NCI-H69 (cell line): ENCODE data around the gene WDR37.
"Not testable (repeated sequence)": the region's sequence is repeated elsewhere in the genome, so short reads cannot be mapped to it uniquely, and the experiment has no call there.

Experiments
- DNase-seq: peaks from one replicate; lab custom pipeline; 2025; lab: John Stamatoyannopoulos, UW

The WDR37 gene

DNA sequence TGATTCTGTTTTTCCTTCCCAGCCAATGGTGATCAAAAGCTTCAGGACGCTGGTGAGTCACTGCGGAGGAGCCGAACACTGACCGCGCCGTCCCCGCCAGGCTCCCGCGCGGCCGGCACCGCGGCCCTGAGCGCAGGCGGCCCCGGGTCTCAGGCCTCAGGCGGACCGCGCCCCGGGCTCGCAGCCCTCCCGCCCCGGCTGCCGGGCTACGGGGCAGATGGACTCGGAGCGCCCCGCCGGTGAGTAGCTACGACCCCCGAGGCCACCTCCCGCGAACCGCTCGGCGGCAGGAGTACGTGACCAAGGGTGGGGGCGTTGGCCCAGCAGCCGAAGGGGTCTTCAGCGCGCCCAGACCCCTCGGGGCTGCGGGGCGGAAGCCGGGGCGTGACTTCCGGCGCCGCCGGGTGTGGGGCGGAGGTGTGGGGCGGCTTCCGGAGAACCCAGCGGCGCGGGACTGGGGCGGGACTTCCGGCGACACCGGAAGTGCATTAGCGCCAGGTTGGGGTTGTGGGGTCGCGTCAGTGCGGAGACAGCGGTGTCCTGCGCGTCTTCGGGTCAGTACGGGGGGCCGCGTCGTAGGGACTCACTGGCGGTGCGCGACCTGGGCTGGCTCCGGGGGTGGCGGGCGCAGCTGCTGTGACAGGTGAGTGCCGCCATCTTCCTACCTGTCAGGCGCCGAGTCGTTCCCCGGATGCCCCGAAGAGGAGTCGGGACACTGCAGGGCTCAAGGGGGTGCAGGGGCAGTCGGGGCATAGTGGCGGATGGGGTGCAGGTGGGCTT lies at the start of gene WDR37:
TSS of gene WDR37 (plus strand) at position 60 of the 780 bp plus-strand sequence. CDS start 15,771 bp downstream, outside the sequence.
- DNase-seq: peak; percentile 81

DNA sequence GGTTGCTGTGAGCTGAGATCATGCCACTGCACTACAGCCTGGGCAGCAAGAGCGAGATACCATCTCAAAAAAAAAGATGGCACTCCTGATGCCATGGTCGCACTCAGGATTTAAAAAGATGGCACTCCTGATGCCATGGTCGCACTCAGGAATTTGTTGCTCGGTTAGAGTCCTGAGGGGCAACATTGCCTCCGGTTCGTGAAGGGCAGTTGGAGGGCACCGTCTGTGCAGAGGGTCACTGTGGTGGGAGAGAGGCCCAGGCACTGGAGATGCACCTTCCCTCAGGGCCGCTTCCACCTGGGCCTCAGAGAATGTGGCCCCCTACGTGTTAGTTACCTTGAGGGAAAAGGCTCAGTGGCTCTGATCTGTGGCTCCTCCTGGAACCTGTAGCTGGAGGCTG lies 49.6 kb upstream of the WDR37 start:
- no peak for DNase-seq

- DNase-seq: no peak
Observed at GRCh38 chr10:1007583-1007982, 48.6 kb upstream of the WDR37 start.

DNA sequence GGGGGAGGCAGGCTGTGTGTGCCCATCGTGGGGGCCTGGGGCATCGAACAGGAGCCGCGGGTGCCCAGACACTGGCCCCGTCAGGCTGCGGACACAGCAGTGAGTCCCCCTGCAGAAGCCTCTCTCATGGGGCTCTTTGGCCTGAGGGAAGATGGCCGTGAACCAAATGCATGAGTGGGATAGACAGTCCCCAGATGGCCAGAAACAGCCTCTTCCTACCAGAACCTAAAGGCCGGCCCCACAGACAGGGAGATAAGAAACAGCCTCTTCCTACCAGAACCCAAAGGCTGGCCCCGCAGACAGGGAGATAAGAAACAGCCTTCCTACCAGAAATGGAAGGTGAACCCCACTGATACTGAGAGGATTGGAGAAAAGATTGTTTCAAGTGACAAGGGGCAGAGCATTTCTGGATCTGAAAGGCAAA lies 47.1 kb upstream of the WDR37 start:
- no peak for DNase-seq

- DNase-seq: not testable (repeated sequence)
Observed at GRCh38 chr10:1009947-1010346, 46.2 kb upstream of the WDR37 start.

DNA sequence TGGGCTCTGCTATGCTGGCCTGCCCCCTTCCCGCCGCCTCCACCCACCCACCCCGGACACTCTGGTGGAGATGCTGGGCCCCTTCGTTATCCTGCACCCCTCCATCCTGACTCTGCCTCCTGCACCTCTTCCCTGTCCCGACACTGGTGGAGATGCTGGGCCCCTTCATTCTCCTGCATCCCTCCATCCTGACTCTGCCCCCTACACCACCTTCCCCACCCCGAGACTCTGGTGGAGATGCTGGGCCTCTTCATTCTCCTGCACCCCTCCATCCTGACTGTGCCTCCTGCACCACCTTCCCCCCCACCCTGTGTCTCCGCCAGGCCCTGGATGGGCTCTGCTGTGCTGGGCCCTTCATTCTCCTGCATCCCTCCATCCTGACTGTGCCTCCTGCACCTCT lies 45.5 kb upstream of the WDR37 start:
- DNase-seq: no peak

DNA sequence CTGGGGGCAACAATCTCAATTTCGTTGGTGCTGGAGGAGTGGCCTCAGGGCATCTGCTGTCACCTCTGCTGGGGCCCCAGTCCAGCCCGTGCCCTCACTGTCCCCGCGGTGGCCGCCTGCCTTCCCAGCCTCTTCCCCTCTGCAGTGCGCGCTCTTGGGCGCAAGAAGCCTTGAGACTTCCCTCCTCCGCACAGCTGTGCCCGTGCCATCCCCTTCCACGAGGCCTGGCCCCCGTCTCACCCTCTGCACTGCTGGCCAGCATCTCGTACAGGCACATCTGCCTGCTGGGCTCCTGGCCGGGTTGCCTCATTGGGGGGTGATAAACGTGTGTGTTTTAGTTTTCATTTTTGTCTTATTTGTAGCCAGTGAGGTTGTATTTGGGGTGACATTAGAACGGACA lies 44.5 kb upstream of the WDR37 start:
- DNase-seq: no peak

GRCh38 chr10:1015688-1016087 lies 40.5 kb upstream of the WDR37 start:
- no peak for DNase-seq

DNA sequence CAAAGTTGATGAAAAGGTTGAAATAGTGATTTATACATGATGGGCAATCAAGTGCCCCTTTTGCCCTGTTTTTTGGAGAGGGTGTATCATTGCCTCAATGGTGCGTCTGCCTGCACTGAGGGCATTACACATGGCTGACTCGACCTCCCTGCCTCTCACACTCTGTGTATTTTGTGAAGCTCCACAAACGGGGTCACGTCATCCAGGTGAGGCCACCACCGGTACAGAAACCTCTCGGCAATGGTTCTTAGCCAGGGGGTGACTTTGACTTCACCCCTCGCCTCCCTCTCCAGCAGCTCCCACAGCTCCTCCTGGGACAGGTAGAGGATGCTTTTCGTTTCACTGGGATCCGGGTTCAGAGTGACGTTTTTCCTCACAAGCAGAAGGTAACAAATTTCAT lies 36.8 kb upstream of the WDR37 start:
- DNase-seq: no peak

DNA sequence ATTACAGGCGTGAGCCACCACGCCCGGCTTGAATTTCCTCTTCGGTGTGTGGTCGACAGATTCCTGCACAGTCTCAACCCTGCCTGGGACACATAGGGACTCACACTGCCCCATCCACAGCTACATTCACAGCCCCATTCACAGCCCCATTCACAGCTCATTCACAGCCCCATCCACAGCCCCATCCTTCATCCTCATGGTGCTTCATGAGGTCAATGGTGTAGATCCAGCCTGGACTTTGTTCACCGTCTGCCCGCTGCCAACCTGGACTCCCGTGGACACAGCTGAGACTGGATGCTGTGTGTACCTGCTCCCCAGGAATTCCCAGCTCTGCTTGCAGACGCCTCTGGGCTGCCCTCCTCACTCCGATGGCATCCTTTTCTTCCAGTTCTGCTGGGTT lies 35.7 kb upstream of the WDR37 start:
- DNase-seq: no peak

- no peak for DNase-seq
Observed at GRCh38 chr10:1020958-1021357, 35.2 kb upstream of the WDR37 start.

DNA sequence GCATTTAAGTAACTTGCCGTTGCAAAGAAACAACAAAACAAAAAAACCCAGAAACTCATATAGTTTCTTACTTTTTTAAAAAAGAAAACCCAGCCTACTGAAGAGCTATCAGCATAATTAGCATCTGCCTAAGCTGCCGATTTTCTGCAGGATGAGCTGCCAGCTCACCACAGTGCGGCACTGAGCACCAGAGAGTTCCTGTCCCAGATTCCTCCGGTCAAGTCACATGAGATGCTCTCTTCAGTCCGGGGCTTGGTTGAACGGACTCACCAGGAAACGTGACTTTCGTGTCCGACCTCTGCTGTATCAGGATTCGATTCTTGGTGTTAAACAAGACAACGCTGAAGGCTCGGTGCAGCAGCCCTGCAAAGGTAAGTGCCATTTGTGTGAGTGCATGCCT lies 33.8 kb upstream of the WDR37 start:
- no peak for DNase-seq

- DNase-seq: no peak
Observed at GRCh38 chr10:1024103-1024502, 32.1 kb upstream of the WDR37 start.

- DNase-seq: no peak
Observed at GRCh38 chr10:1025683-1026082, 30.5 kb upstream of the WDR37 start, which contains the start of gene IDI2. Gene IDI2 (minus strand): TSS chr10:1025859. CDS start chr10:1024723, 1,136 bp downstream.

DNA sequence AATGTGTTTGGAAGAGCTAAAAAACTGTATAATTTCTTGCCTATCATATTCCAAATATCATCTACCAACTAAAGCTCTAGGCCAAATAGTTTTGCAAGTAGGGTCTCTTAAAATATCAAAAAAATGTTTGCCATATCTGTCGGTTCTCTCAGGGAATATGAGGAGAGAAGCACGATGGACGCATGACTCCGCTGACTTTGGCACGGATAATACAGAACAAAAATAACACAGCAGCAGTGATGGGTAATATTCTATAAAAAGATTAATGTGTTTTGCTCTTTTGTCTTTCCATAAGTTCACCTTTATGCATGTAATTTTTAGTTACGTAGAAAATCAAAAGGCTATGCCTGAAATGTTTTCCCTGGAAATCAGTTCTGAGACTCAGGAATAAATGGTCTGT lies 29.6 kb upstream of the WDR37 start:
- no peak for DNase-seq

DNA sequence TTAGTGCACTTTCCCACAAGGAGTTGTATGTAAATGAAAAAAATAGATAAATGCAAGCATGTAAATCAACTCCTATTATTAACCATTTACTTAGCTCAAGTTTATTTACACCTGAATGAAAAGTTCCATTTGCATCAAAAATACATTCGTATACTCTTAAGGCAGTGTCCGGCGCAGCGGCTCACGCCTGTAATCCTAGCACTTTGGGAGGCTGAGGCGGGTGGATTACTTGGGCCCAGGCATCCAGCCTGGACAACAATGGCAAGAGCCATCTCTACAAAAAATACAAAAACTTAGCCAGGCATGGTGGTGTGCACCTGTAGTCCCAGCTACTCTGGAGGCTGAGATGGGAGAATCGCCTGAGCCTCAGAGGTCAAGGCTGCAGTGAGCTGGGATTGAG lies 26.3 kb upstream of the WDR37 start:
- no peak for DNase-seq

DNA sequence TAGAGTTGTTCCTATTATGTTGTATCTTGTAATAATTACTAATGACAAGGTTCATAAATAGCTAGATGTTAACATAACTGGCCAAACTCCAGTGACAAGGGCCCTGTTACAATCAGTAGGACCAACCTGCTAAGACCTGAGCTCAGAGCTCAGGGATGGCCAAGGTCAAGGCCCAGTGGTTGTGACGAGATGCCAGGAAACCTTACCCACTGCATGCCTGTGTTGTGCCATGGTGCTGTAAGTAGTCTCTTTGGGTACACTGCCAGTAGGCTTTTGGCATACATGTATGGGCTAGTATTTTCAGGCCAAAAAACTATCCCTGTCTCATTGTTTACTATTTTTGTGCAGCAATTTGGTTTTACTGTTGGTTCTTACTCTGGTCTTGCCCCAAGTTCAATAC lies 22.6 kb upstream of the WDR37 start:
- DNase-seq: no peak

DNA sequence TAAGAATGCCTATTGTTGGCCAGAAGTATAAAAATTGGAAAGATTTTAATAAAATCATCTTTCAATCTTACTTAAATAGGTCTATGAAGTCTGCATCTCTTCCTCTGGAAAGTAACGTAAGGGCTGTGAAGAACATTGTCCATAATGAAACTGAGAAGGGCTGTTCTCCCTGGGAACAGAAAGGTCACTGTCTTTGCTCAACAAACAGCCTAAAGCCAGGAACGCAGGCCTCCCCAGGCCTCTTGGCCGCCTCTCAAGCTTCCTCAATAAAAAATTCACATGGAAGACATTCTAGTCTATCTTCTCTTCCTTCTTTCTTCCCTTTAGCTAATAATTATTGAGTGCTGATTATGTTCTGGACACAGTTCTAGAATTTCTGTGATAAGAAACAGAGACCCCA lies 21.4 kb upstream of the WDR37 start:
- no peak for DNase-seq

GRCh38 chr10:1035201-1035600 lies 21.0 kb upstream of the WDR37 start:
- no peak for DNase-seq

- no peak for DNase-seq
Observed at GRCh38 chr10:1036341-1036791, 19.8 kb upstream of the WDR37 start.

DNA sequence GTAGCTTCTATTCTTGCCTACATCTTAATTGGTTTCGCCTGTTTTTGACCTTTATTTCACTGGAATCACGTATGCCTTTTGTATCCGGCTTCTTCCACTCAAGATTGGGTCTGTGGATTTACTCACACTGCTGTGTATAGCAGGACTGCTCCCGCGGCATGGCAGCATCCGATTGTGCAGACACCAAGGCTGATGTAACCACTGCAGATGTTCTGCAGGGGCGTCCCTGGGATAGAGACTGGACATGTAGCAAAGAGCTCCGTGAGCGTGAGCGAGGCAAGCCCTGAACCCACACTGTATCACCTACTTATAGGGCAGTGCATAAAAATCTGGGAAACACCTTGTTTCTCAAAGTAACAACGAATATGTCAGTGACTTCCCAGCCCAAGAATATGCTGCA lies 19.1 kb upstream of the WDR37 start:
- no peak for DNase-seq

- DNase-seq: not testable (repeated sequence)
Observed at GRCh38 chr10:1038769-1039168, 17.4 kb upstream of the WDR37 start.

DNA sequence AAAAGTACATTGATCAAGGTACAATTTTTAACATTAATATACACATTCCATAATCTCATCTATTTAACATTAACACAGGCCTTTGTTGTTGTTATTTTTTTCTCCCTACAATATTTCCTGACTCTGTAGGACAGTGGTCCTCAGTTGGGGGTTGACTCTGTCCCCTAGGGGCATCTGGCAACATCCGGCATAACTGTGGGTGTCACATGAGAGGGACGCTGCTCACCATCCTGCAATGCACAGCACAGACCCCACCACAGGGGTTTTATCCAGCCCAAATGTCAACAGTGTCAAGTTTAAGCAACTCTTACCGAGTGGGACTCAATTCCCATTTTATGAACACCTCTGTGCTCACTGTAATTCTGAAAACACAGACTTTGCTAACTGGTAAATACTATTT lies 16.1 kb upstream of the WDR37 start:
- no peak for DNase-seq

DNA sequence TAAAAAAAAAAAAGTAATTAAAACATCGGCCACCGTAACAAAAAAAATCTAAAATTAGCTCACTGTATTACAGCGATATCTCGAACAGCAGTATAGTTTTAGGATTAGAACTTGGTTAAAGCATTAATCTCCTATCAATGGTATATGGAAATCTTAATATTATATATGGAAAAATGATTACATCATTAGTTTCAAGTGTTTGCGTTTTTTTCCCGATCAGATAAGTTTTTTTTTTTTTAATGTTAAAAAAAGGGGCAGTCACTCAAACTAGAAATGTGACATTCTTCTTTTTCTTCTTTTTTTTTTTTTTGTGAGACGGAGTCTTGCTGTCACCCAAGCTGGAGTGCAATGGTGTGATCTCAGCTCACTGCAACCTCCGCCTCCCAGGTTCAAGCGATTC lies 14.7 kb upstream of the WDR37 start:
- DNase-seq: no peak
